Measurements from ENCODE around the gene PRUNE2.
"Not testable (repeated sequence)": the region's sequence is repeated elsewhere in the genome, so short reads cannot be mapped to it uniquely, and the experiment has no call there.

PRUNE2 gene

GRCh38 chr9:76905791-76906646, at the start of gene PRUNE2:
TSS of gene PRUNE2 (minus strand) at chr9:76906114. CDS start at chr9:76905963, 151 bp downstream.
- DNase-seq, result peak; percentile 48 to 91 (median 78)
- intact Hi-C loops (cut with DNase I), result loop anchor here (5.0 kb wide), 1 partner anchor 89 kb away; no protein-coding TSS in a partner anchor

- intact Hi-C loops (cut with DNase I); DNase-seq: not testable (repeated sequence)
These were observed 49.5 kb upstream of the PRUNE2 start for GRCh38 chr9:76955406-76955805.

- intact Hi-C loops (cut with DNase I), result no loop called here
- no peak for DNase-seq
These were observed 44.0 kb upstream of the PRUNE2 start for GRCh38 chr9:76949865-76950264.

- intact Hi-C loops (cut with DNase I), result no loop called here
- peak in 1 of 42 donors; percentile 8 for DNase-seq
These were observed 38.1 kb upstream of the PRUNE2 start for GRCh38 chr9:76944011-76944410.

GRCh38 chr9:76943054-76943453, 37.1 kb upstream of the PRUNE2 start:
- intact Hi-C loops (cut with DNase I), result no loop called here
- no peak for DNase-seq

GRCh38 chr9:76932757-76933156, 26.8 kb upstream of the PRUNE2 start:
- intact Hi-C loops (cut with DNase I), result no loop called here
- no peak for DNase-seq

GRCh38 chr9:76932265-76932664, 26.4 kb upstream of the PRUNE2 start:
- DNase-seq, result no peak
- intact Hi-C loops (cut with DNase I), result no loop called here

GRCh38 chr9:76927540-76928240, 21.8 kb upstream of the PRUNE2 start:
- no peak for DNase-seq
- intact Hi-C loops (cut with DNase I), result no loop called here

GRCh38 chr9:76926846-76927245, 20.9 kb upstream of the PRUNE2 start:
- intact Hi-C loops (cut with DNase I), result no loop called here

GRCh38 chr9:76926324-76926741, 20.4 kb upstream of the PRUNE2 start:
- no peak for DNase-seq
- intact Hi-C loops (cut with DNase I), result no loop called here

More at GRCh38 chr9:76926846-76927245, 20.9 kb upstream of the PRUNE2 start:
- no peak for DNase-seq

- DNase-seq, result no peak
- intact Hi-C loops (cut with DNase I), result no loop called here
These were observed 15.3 kb upstream of the PRUNE2 start for GRCh38 chr9:76921165-76921564.

GRCh38 chr9:76917299-76917698, 11.4 kb upstream of the PRUNE2 start:
- no peak for DNase-seq
- intact Hi-C loops (cut with DNase I), result no loop called here

GRCh38 chr9:76916231-76916630, 10.3 kb upstream of the PRUNE2 start:
- intact Hi-C loops (cut with DNase I), result no loop called here
- no peak for DNase-seq

GRCh38 chr9:76913467-76913866, 7.6 kb upstream of the PRUNE2 start:
- no peak for DNase-seq
- intact Hi-C loops (cut with DNase I), result no loop called here

GRCh38 chr9:76912636-76913275, 6.8 kb upstream of the PRUNE2 start:
- intact Hi-C loops (cut with DNase I), result no loop called here
- no peak for DNase-seq

GRCh38 chr9:76911971-76912370, 6.1 kb upstream of the PRUNE2 start:
- no peak for DNase-seq
- intact Hi-C loops (cut with DNase I), result no loop called here

- intact Hi-C loops (cut with DNase I), result no loop called here
- DNase-seq, result no peak
These were observed 4.9 kb upstream of the PRUNE2 start for GRCh38 chr9:76910861-76911260.

GRCh38 chr9:76906647-76906975, 697 bp upstream of the PRUNE2 start:
- intact Hi-C loops (cut with DNase I), result loop anchor here (5.0 kb wide), 1 partner anchor 89 kb away; no protein-coding TSS in a partner anchor
- no peak for DNase-seq

GRCh38 chr9:76904661-76905457, 1.1 kb downstream of the PRUNE2 start:
- intact Hi-C loops (cut with DNase I), result loop anchor here (5.0 kb wide), 2 partner anchors 82 to 88 kb away; no protein-coding TSS in a partner anchor
- no peak for DNase-seq

Measured in head of caudate nucleus (tissue), 42 donors.